ENCODE measurements around the gene BAZ2B. TPM values are rescaled to one million over a fixed set of nuclear protein-coding genes. Genes with fewer than 3 reads are reported as not detected.
A peak's percentile ranks its signal among the peaks of the same experiment; 100 is the strongest.

The BAZ2B gene
- total and polyA plus RNA-seq, 4 donors, result 18.3 to 266 (median 39.5) TPM

DNA sequence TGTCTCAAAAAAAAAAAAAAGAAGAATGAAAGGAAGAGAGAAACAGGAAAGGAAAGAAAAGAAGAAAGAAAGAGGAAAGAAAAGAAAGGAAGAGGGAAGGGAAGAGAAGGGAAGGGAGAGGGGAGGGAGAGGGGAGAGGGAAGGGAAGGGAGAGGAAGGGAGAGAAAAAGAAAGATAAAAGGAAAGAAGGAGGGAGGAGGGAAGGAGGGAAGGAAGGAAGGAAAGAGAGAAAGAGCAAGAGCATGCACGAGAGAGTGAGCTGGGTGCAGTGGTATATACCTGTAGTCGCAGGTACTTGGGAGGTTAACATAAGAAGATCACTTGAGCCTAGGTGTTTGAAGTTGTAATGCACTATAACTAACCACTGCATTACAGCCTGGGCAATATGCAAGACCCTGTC is 6.6 kb upstream of the BAZ2B start:
- no peaks in the 10 kb centered on the region for H3K27me3 ChIP-seq (ENCODE audit: control insufficient read depth in 3 of 3, insufficient read depth in 3 of 3, low read length in 2 of 3)
- no peaks in the 10 kb centered on the region for H3K36me3 ChIP-seq (ENCODE audit: control insufficient read depth in 4 of 4, insufficient read depth in 4 of 4, low read length in 4 of 4)
- no peak for DNase-seq
- no peak for ATAC-seq (ENCODE audit: insufficient read depth, low FRiP score)
- H3K4me1 ChIP-seq (ENCODE audit: control insufficient read depth in 5 of 5, insufficient read depth in 5 of 5, low read length in 5 of 5), result peaks cover 0 to 15% (median 0%) of the 10 kb centered on the region in 5 donors
- TF ChIP-seq, protein P1, sequence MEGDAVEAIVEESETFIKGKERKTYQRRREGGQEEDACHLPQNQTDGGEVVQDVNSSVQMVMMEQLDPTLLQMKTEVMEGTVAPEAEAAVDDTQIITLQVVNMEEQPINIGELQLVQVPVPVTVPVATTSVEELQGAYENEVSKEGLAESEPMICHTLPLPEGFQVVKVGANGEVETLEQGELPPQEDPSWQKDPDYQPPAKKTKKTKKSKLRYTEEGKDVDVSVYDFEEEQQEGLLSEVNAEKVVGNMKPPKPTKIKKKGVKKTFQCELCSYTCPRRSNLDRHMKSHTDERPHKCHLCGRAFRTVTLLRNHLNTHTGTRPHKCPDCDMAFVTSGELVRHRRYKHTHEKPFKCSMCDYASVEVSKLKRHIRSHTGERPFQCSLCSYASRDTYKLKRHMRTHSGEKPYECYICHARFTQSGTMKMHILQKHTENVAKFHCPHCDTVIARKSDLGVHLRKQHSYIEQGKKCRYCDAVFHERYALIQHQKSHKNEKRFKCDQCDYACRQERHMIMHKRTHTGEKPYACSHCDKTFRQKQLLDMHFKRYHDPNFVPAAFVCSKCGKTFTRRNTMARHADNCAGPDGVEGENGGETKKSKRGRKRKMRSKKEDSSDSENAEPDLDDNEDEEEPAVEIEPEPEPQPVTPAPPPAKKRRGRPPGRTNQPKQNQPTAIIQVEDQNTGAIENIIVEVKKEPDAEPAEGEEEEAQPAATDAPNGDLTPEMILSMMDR (IDR thresholded peaks at IDR 0.05; ENCODE audit: control extremely low read depth, extremely low read depth), result no peak
- 57 to 83% methylated on average over 2 of the region's 2 CpGs for WGBS, 2 donors
- H3K9me3 ChIP-seq (ENCODE audit: control insufficient read depth in 4 of 4, insufficient read depth in 3 of 4, low read length in 3 of 4), result no peaks in the 10 kb centered on the region
- H3K4me3 ChIP-seq, result no peak overlapping the region
- no peak overlapping the region for H3K27ac ChIP-seq (ENCODE audit: low read depth in 1 of 2, low read length in 1 of 2)
- H3K9ac ChIP-seq (ENCODE audit: insufficient read depth in 1 of 2, low read length in 2 of 2), result no peak overlapping the region

DNA sequence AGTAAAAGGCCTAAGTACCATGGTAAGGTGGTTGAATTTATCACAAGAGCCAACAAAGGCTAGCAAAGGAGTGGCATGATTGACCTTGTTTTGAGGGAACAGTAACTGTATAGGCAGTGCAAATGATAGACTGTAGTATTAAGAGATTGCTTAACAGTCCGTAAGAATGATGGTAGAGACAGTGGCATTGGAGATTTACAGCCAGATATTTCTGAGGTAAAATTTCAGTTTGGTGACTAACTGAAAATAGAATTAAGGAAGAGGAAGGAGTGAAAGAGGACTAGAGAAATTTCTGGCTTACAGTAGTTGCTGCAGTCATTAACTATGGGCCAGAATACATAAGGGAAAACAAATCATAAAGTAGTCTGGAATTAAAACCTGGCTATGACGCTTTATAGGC is 4.4 kb upstream of the BAZ2B start:
- 60 to 85% methylated on average over 2 of the region's 2 CpGs for WGBS, 2 donors
- no peak overlapping the region for H3K27ac ChIP-seq (ENCODE audit: low read depth in 1 of 2, low read length in 1 of 2)
- no peak overlapping the region for H3K4me3 ChIP-seq
- no peak overlapping the region for H3K9ac ChIP-seq (ENCODE audit: insufficient read depth in 1 of 2, low read length in 2 of 2)
- no peak for DNase-seq
- peaks cover 0 to 6% (median 0%) of the 10 kb centered on the region in 4 donors for H3K36me3 ChIP-seq (ENCODE audit: control insufficient read depth in 4 of 4, insufficient read depth in 4 of 4, low read length in 4 of 4)
- H3K27me3 ChIP-seq (ENCODE audit: control insufficient read depth in 3 of 3, insufficient read depth in 3 of 3, low read length in 2 of 3), result no peaks in the 10 kb centered on the region
- ATAC-seq (ENCODE audit: insufficient read depth, low FRiP score), result no peak
- H3K9me3 ChIP-seq (ENCODE audit: control insufficient read depth in 4 of 4, insufficient read depth in 3 of 4, low read length in 3 of 4), result no peaks in the 10 kb centered on the region
- H3K4me1 ChIP-seq (ENCODE audit: control insufficient read depth in 5 of 5, insufficient read depth in 5 of 5, low read length in 5 of 5), result peaks cover 0 to 24% (median 0%) of the 10 kb centered on the region in 5 donors
- TF ChIP-seq, protein P1 (IDR thresholded peaks at IDR 0.05; ENCODE audit: control extremely low read depth, extremely low read depth), result no peak

DNA sequence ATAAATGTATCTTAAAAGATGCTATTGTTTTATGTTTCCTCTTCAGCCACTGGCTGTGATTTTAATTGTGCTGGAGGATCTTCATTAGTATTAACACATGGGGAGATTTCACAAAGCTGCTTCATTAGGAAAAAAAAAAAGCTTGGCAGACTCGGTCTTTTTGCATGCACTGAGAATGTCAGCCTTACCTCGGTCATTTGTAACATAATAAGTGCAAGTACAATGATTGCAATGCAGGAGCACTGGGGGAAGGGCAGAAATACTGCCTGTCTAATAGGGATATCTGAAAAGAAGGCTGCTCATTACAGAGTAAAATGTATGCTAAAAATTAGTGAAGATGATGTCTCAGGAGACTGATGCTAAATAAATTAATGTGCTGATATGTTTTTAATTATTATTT is 1.3 kb upstream of the BAZ2B start:
- TF ChIP-seq, protein P1 (IDR thresholded peaks at IDR 0.05; ENCODE audit: control extremely low read depth, extremely low read depth), result no peak
- peak; percentile 32 to 77 (median 73) for DNase-seq

DNA sequence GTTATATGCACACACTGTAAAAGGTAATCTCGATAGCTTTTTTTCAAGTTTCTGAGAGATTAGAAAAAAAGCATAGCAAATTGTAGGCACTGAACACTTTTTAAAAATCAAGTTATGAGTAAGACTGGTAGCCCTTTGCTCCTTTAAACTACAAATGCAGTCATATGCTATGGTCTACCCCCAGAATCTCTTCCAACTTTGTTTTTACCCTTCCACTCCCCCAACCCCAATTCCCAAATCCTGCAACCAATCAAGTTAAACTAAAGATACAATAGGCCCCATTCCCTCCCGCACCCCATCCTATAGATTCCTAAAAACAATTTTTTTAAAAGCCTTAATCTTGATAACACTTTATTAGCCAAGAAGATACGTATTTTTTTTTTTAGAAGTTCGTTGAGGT is 752 bp upstream of the BAZ2B start:
- ATAC-seq (ENCODE audit: insufficient read depth, low FRiP score) (no peak), DNase-seq (peak in 2 of 3 donors; percentile 81 to 82)
- no peaks in the 10 kb centered on the region for H3K9me3 ChIP-seq (ENCODE audit: control insufficient read depth in 4 of 4, insufficient read depth in 3 of 4, low read length in 3 of 4)
- H3K27ac ChIP-seq (ENCODE audit: low read depth in 1 of 2, low read length in 1 of 2), result peak overlapping the region in 1 of 2 donors; percentile 92
- WGBS, 2 donors, result 37 to 44% methylated on average over 4 of the region's 4 CpGs
- peaks cover 0 to 6% (median 0%) of the 10 kb centered on the region in 4 donors for H3K36me3 ChIP-seq (ENCODE audit: control insufficient read depth in 4 of 4, insufficient read depth in 4 of 4, low read length in 4 of 4)
- no peak overlapping the region for H3K4me3 ChIP-seq
- H3K9ac ChIP-seq (ENCODE audit: insufficient read depth in 1 of 2, low read length in 2 of 2), result peak overlapping the region; percentile 99 to 100
- H3K4me1 ChIP-seq (ENCODE audit: control insufficient read depth in 5 of 5, insufficient read depth in 5 of 5, low read length in 5 of 5), result peaks cover 0 to 43% (median 7%) of the 10 kb centered on the region in 5 donors
- TF ChIP-seq, protein P1 (IDR thresholded peaks at IDR 0.05; ENCODE audit: control extremely low read depth, extremely low read depth), result no peak
- no peaks in the 10 kb centered on the region for H3K27me3 ChIP-seq (ENCODE audit: control insufficient read depth in 3 of 3, insufficient read depth in 3 of 3, low read length in 2 of 3)

More for the DNA sequence above, 1.3 kb upstream of the BAZ2B start:
- no peaks in the 10 kb centered on the region for H3K9me3 ChIP-seq (ENCODE audit: control insufficient read depth in 4 of 4, insufficient read depth in 3 of 4, low read length in 3 of 4)
- peak overlapping the region in 1 of 2 donors; percentile 29 for H3K27ac ChIP-seq (ENCODE audit: low read depth in 1 of 2, low read length in 1 of 2)
- peak overlapping the region in 1 of 2 donors; percentile 100 for H3K9ac ChIP-seq (ENCODE audit: insufficient read depth in 1 of 2, low read length in 2 of 2)
- H3K27me3 ChIP-seq (ENCODE audit: control insufficient read depth in 3 of 3, insufficient read depth in 3 of 3, low read length in 2 of 3), result no peaks in the 10 kb centered on the region
- peaks cover 0 to 6% (median 0%) of the 10 kb centered on the region in 4 donors for H3K36me3 ChIP-seq (ENCODE audit: control insufficient read depth in 4 of 4, insufficient read depth in 4 of 4, low read length in 4 of 4)
- no peak overlapping the region for H3K4me3 ChIP-seq
- WGBS, 2 donors, result 12 to 16% methylated on average over 2 of the region's 2 CpGs
- peaks cover 0 to 38% (median 4%) of the 10 kb centered on the region in 5 donors for H3K4me1 ChIP-seq (ENCODE audit: control insufficient read depth in 5 of 5, insufficient read depth in 5 of 5, low read length in 5 of 5)
- no peak for ATAC-seq (ENCODE audit: insufficient read depth, low FRiP score)
